Gastroesophageal sphincter (tissue), 3 donors: Measurements from ENCODE around the gene NCKAP5.

Source experiments
- CTCF ChIP-seq, 4 experiments: fragments of 200-600 bp in 2 of 4; fragments of 450-650 bp in 2 of 4; sonication (generic) in 1 of 4; IDR thresholded peaks; one replicate each; pipeline ENCODE4 v1.5.1; 2017 to 2019; ENCODE audit warnings: antibody characterized with exemption in 4 of 4, mild to moderate bottlenecking in 2 of 4, moderate library complexity in 2 of 4
- POLR2AphosphoS5 ChIP-seq: sonication (generic); formaldehyde crosslinking; IDR thresholded peaks from one replicate; pipeline ENCODE4 v1.6.1; 2017; ENCODE audit warnings: antibody characterized with exemption

- TF ChIP-seq CTCF (IDR thresholded peaks at IDR 0.05) (no peak), POLR2AphosphoS5 (no peak)
Observed at GRCh38 chr2:133557614-133558013, 10.6 kb downstream of the NCKAP5 start.
